B cell (primary cell): ENCODE data around the gene TRIM74. TPM values are rescaled to one million over a fixed set of nuclear protein-coding genes. Genes with fewer than 3 reads are reported as not detected.
"Not testable (repeated sequence)": the region's sequence is repeated elsewhere in the genome, so short reads cannot be mapped to it uniquely, and the experiment has no call there.

Experiments
- ATAC-seq: fragments of 200-7000 bp; cut with Tn5 transposase; one replicate; pipeline ENCODE4 v1.10.0; 2021; ENCODE audit warnings: low read depth, mild to moderate bottlenecking, moderate number of reproducible peaks, moderate library complexity
- CTCF ChIA-PET: fragments of 350-600 bp; sonication (Branson Sonifier 250); formaldehyde crosslinking; loops from one replicate; lab custom pipeline; 2021; ENCODE audit warnings: antibody characterized with exemption, inconsistent platforms; lab: Charles Lee
- POLR2A ChIA-PET: fragments of 350-600 bp; sonication (Branson Sonifier 250); formaldehyde crosslinking; loops from one replicate; lab custom pipeline; 2021; ENCODE audit warnings: antibody characterized with exemption; lab: Charles Lee
- DNase-seq: peaks from one replicate; pipeline ENCODE4 v3.0.0; 2013
- H2AFZ ChIP-seq: 2 replicates; pipeline ENCODE4 v1.6.1; 2012; ENCODE audit warnings: mild to moderate bottlenecking, low read depth, low read length; ENCODE audit not compliant: insufficient read depth, poor library complexity, severe bottlenecking
- H3K27ac ChIP-seq, 2 donors: 1 replicate in 1 of 2; 2 replicates in 1 of 2; pipeline ENCODE4 v1.5.1; 2012 to 2013; ENCODE audit warnings: low read length in 2 of 2, mild to moderate bottlenecking in 2 of 2, moderate library complexity in 1 of 2
- H3K27me3 ChIP-seq, 4 experiments: fragments of 200-600 bp in 1 of 4; sonication (generic) in 1 of 4; replicated peaks in 1 of 4; 1 replicate in 2 of 4; 2 replicates in 2 of 4; pipeline versions ENCODE4 v1.6.1 to v1.7.0; 2013 to 2016; ENCODE audit warnings: low read length in 3 of 4, mild to moderate bottlenecking in 2 of 4, mixed read lengths in 1 of 4, moderate library complexity in 1 of 4; ENCODE audit not compliant: insufficient read depth in 4 of 4, control insufficient read depth in 3 of 4; ENCODE audit errors: control extremely low read depth in 1 of 4
- H3K36me3 ChIP-seq, 2 experiments: replicated peaks in 1 of 2; 1 replicate in 1 of 2; 2 replicates in 1 of 2; pipeline versions ENCODE4 v1.6.1 to v1.7.1; 2013; ENCODE audit warnings: low read length in 1 of 2; ENCODE audit not compliant: insufficient read depth in 2 of 2, control insufficient read depth in 1 of 2; ENCODE audit errors: control extremely low read depth in 1 of 2, extremely low read depth in 1 of 2
- H3K4me1 ChIP-seq, 2 donors: fragments of 200-600 bp in 1 of 2; sonication (generic) in 1 of 2; 1 replicate in 1 of 2; 2 replicates in 1 of 2; pipeline versions ENCODE4 v1.5.1 to v1.6.1; 2013 to 2017; ENCODE audit warnings: low read length in 2 of 2; ENCODE audit not compliant: control insufficient read depth in 2 of 2, insufficient read depth in 2 of 2
- H3K4me2 ChIP-seq: replicated peaks from 2 replicates; pipeline ENCODE3; 2012; ENCODE audit warnings: mild to moderate bottlenecking, low read depth, low read length; ENCODE audit not compliant: poor library complexity, severe bottlenecking
- H3K4me3 ChIP-seq, 5 experiments: fragments of 200-600 bp in 1 of 5; sonication (generic) in 1 of 5; 1 replicate in 3 of 5; 2 replicates in 2 of 5; pipeline versions ENCODE4 v1.5.1 to v1.7.0; 2011 to 2016; ENCODE audit warnings: low read length in 4 of 5, mild to moderate bottlenecking in 4 of 5, low read depth in 2 of 5, control low read depth in 1 of 5, moderate library complexity in 1 of 5; ENCODE audit not compliant: insufficient read depth in 1 of 5; ENCODE audit errors: control extremely low read depth in 1 of 5, extremely low read depth in 1 of 5
- H3K79me2 ChIP-seq: fragments of 200-600 bp; sonication (generic); one replicate; pipeline ENCODE4 v1.6.0; 2016; ENCODE audit warnings: low read length; ENCODE audit not compliant: control insufficient read depth, insufficient read depth
- H3K9ac ChIP-seq: fragments of 200-600 bp; sonication (generic); 2 replicates; pipeline ENCODE4 v1.6.1; 2017; ENCODE audit warnings: mild to moderate bottlenecking, low read length, moderate library complexity
- H3K9me3 ChIP-seq, 3 donors: one replicate each; pipeline versions ENCODE4 v1.6.1 to v1.7.1; 2013; ENCODE audit warnings: low read length in 2 of 3; ENCODE audit not compliant: control insufficient read depth in 2 of 3, insufficient read depth in 1 of 3; ENCODE audit errors: control extremely low read depth in 1 of 3
- H4K20me1 ChIP-seq: 2 replicates; pipeline ENCODE4 v1.6.0; 2012; ENCODE audit warnings: mild to moderate bottlenecking, low read length; ENCODE audit not compliant: insufficient read depth, control insufficient read depth, poor library complexity, severe bottlenecking
- H3K27ac Mint-ChIP-seq: one replicate; pipeline ENCODE4 v1.8.0; 2021; ENCODE audit warnings: mixed read lengths
- H3K27me3 Mint-ChIP-seq: one replicate; pipeline ENCODE4 v1.8.0; 2021; ENCODE audit warnings: mixed read lengths
- H3K4me1 Mint-ChIP-seq: one replicate; pipeline ENCODE4 v1.8.0; 2021; ENCODE audit warnings: mixed read lengths
- H3K4me3 Mint-ChIP-seq: one replicate; pipeline ENCODE4 v1.8.0; 2021; ENCODE audit warnings: mixed read lengths
- H3K9me3 Mint-ChIP-seq: one replicate; pipeline ENCODE4 v1.8.0; 2022; ENCODE audit warnings: mixed read lengths; ENCODE audit not compliant: insufficient read depth
- WGBS: methylation state at CpG from one replicate; pipeline ENCODE4 v1.1.5; 2013; ENCODE audit warnings: missing lambda C conversion rate; ENCODE audit not compliant: insufficient coverage; 5-methylcytosine and 5-hydroxymethylcytosine counted together
- intact Hi-C: fragments of 100-400 bp; cut with micrococcal nuclease; formaldehyde crosslinking; loops from one replicate; pipeline ENCODE4 v1.10.0; 2022
- polyA plus RNA-seq: library from polyadenylated mRNA; depleted of rRNA; stranded (reverse); fragments of >200 nt; gene quantifications from 2 replicates; pipeline ENCODE4 v1.2.3, GENCODE V29; 2012
- total RNA-seq, 2 donors: library from RNA; stranded (reverse); fragments of 120-200 nt in 1 of 2; gene quantifications; 1 replicate in 1 of 2; 2 replicates in 1 of 2; pipeline versions ENCODE4 v1.2.3 to v1.2.4, GENCODE V29; 2013 to 2022

Gene TRIM74
- total and polyA plus RNA-seq, 2 donors (not counting 1 experiment from before 2014, with no cell fraction given) = 0.97 to 1.2 TPM

DNA sequence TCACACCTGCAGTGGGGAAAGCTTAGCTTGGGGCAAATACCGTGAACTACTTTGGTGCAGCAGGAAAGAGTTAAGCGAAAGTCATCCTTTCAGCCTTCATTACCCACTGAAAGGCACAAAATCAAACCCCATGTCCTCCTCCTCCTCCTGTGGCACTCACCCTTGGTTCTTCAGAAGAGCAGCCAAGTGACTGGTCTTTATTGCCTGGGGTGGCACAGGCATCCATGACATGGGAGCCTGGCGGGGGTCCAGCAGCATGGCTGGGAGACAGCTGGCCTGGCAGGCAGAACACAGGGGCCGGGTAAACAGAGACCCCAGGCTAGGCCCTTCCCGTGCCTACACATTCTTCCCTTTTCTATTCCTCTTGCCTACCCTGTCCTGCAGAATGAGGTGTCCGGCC, 19.6 kb downstream of the TRIM74 start:
- H2AFZ ChIP-seq, H3K9me3 ChIP-seq, H3K9me3 Mint-ChIP-seq, H3K4me2 ChIP-seq, H3K27me3 Mint-ChIP-seq, H3K4me1 Mint-ChIP-seq, H3K36me3 ChIP-seq, intact Hi-C loops, H3K4me1 ChIP-seq, H3K27me3 ChIP-seq, ATAC-seq, H3K4me3 Mint-ChIP-seq, DNase-seq, H3K27ac Mint-ChIP-seq, H3K27ac ChIP-seq, CTCF ChIA-PET, H4K20me1 ChIP-seq, H3K79me2 ChIP-seq, POLR2A ChIA-PET, H3K9ac ChIP-seq, H3K4me3 ChIP-seq: not testable (repeated sequence)
- WGBS = 80% methylated on average over 1 of the region's 6 CpGs

DNA sequence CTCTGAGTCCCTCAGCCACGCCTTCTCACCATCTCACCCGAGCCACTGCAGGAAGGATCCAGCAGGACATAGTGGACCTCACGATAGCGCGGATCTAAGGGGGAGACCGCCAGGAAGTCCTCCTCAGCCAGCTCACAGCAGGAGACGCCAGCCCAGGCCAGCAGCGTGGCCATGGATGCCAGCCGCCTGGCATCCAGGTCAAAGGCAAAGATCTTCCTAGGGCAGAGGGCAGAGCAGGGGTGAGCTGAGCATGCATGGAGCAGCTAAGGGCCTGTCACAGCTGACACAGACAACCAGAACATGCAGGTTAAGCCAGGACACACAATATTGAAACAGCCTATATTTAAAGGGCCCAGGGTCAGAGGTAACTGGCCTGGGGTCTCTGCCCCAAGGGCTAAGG, 20.0 kb downstream of the TRIM74 start:
- H3K4me3 Mint-ChIP-seq, H3K27ac Mint-ChIP-seq, H3K4me1 Mint-ChIP-seq, H3K4me1 ChIP-seq, H3K27me3 ChIP-seq, H3K36me3 ChIP-seq, ATAC-seq, CTCF ChIA-PET, H3K27me3 Mint-ChIP-seq, POLR2A ChIA-PET, intact Hi-C loops, DNase-seq, H3K9ac ChIP-seq, H3K79me2 ChIP-seq, H3K27ac ChIP-seq, H4K20me1 ChIP-seq, H3K4me3 ChIP-seq, H2AFZ ChIP-seq, H3K9me3 Mint-ChIP-seq, H3K4me2 ChIP-seq, H3K9me3 ChIP-seq: not testable (repeated sequence)
- no CpG with 5 or more reads among the region's 9 CpGs for WGBS

DNA sequence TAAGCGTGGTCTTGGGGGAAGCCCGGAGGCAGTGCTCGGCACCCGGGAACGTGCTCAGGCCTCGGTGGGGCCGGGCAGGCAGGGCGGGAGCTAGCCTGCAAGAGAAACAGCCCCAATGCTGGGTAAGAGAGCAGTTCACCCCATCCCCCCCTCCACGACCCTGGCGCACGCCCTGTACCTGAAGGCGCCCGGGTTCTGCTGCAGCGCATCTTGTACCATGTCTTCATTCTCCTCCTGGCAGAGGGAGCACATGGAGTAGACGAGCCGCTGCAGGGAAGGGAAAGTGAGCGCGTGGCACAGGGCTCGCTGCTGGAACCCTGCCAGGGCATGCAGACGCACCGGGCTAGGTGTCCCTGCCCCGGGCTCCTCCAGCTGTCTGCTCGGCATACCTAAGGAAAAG, 20.6 kb downstream of the TRIM74 start:
- POLR2A ChIA-PET, H3K79me2 ChIP-seq, H2AFZ ChIP-seq, H3K36me3 ChIP-seq, H3K27ac ChIP-seq, DNase-seq, H3K4me2 ChIP-seq, H3K9me3 Mint-ChIP-seq, H3K4me1 ChIP-seq, H3K4me1 Mint-ChIP-seq, H3K9ac ChIP-seq, H3K27me3 Mint-ChIP-seq, ATAC-seq, CTCF ChIA-PET, H3K27me3 ChIP-seq, H3K9me3 ChIP-seq, H3K27ac Mint-ChIP-seq, intact Hi-C loops, H4K20me1 ChIP-seq, H3K4me3 ChIP-seq, H3K4me3 Mint-ChIP-seq: not testable (repeated sequence)
- WGBS = 96% methylated on average over 4 of the region's 23 CpGs

DNA sequence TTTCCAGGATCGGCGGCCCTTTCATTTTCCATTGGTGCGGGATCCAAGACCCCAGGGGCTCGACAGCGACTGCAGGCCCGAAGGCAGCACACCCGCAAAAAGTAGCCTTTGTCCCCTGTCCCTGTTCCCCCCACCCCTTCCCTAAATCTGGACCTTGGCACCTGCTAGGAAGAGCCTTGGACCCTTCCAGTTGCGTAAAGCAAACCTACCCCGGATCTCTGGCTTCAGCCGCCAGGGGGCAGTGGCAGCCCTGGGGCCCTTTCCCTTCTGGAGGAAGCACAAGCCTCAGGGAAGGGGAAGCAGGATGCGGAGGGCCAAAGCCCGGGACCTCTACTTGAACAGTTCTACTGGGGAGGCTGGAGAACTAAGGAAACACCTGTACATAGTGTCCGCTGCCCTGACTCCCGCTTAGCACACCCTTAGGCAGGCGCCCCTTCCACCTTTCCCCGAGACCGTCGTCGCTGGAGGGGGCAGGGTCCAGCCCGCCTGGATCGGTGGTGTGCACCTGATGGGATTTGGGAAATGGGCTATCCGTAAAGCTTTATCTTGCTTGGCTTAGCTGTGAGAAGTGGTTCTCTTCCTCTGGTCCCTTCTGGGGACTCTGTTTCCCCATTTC, 23.0 kb downstream of the TRIM74 start:
- DNase-seq, H3K4me2 ChIP-seq, H3K4me3 ChIP-seq, H3K27ac ChIP-seq, H3K27me3 ChIP-seq, intact Hi-C loops, H3K4me1 ChIP-seq, H4K20me1 ChIP-seq, POLR2A ChIA-PET, H3K9me3 Mint-ChIP-seq, H3K9me3 ChIP-seq, H3K4me3 Mint-ChIP-seq, H3K79me2 ChIP-seq, H3K9ac ChIP-seq, H3K4me1 Mint-ChIP-seq, H3K36me3 ChIP-seq, H3K27me3 Mint-ChIP-seq, H3K27ac Mint-ChIP-seq, H2AFZ ChIP-seq, ATAC-seq, CTCF ChIA-PET: not testable (repeated sequence)
- 98% methylated on average over 7 of the region's 22 CpGs for WGBS
